Measurements from ENCODE around the gene PSMD2.

Gene PSMD2

DNA sequence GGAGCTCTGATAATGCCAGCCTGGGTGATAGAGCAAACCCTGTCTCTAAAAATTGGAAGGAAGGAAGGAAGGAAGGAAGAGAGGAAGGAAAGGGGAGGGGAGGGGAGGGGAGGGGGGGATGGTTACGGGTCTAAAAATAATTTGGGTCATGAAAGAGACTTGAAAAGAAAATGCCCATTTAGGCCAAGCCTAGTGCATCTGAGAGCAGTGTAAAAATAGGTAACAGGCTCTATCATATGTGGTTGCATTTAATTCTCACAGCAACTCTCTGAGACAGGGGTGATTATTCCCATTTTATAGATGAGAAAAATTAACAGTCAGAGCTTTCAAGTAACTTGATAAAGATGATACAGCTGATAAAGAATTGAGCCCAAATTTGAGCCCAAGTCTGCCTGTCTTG, 26.8 kb upstream of the PSMD2 start:
- H3K4me3 ChIP-seq (ENCODE audit: low read length) = no peak overlapping the region
- no peak for DNase-seq (ENCODE audit: low read depth)
- TF ChIP-seq, protein P1, sequence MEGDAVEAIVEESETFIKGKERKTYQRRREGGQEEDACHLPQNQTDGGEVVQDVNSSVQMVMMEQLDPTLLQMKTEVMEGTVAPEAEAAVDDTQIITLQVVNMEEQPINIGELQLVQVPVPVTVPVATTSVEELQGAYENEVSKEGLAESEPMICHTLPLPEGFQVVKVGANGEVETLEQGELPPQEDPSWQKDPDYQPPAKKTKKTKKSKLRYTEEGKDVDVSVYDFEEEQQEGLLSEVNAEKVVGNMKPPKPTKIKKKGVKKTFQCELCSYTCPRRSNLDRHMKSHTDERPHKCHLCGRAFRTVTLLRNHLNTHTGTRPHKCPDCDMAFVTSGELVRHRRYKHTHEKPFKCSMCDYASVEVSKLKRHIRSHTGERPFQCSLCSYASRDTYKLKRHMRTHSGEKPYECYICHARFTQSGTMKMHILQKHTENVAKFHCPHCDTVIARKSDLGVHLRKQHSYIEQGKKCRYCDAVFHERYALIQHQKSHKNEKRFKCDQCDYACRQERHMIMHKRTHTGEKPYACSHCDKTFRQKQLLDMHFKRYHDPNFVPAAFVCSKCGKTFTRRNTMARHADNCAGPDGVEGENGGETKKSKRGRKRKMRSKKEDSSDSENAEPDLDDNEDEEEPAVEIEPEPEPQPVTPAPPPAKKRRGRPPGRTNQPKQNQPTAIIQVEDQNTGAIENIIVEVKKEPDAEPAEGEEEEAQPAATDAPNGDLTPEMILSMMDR (conservative IDR thresholded peaks at IDR 0.05; ENCODE audit: low read length) = no peak

DNA sequence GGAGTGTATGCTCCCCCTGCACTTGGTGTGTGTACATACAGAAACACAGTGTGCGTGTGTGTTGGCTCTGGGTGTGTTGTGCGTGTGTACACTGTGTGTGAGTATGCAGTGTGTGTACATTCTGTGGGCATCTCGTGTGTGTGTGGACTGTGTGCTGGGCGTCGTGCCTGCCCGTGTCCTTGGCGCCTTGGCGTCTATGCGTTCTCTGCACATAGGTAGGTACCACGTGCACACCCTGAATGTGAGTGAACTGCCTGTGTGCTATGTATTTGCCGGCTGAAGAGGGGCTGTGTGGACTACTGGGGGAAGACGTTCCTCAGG, 23.7 kb upstream of the PSMD2 start:
- TF ChIP-seq, protein P1 (conservative IDR thresholded peaks at IDR 0.05; ENCODE audit: low read length) = no peak
- no peak for DNase-seq (ENCODE audit: low read depth)
- H3K4me3 ChIP-seq (ENCODE audit: low read length) = no peak overlapping the region

DNA sequence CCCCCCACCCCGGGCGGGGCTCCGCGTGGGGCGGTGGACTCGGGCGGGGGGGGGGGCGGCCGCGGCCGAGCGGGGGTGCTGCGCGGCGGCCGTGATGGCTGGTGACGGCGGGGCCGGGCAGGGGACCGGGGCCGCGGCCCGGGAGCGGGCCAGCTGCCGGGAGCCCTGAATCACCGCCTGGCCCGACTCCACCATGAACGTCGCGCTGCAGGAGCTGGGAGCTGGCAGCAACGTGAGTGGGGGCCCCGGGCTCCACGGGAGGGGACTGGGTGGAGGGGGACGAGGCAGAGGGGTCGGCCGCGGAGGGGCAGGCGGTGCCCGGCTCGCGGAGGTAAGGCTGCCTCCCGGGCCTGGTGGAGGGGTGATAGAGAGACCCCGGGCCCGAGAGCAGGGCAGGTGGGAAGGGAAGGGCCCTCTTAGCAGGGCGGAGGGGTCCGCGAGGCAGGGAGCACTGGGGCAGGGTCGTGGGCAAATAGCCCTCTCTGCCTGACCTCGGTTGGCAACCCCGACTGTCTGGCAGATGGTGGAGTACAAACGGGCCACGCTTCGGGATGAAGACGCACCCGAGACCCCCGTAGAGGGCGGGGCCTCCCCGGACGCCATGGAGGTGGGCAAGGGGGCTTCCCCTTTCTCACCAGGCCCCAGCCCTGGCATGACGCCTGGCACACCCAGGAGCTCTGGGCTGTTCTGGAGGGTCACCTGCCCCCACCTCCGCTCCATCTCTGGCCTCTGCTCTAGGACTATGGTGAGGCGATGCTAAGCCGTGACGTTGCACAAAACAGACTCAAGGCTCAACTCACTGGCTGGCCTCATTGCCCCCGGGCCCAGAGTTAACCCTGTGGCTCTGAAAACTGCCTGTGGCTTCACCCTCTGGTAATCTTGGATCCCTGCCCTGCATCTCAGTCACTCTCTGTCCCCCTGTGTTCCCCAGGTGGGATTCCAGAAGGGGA, 22.8 kb upstream of the PSMD2 start, which contains the start of gene ECE2:
TSS of gene ECE2 (plus strand) at position 62 of the 950 bp plus-strand sequence. CDS start at position 194, 132 bp downstream.
- DNase-seq (ENCODE audit: low read depth) = no peak
- H3K4me3 ChIP-seq (ENCODE audit: low read length) = no peak within 1 kb of the TSS
- TF ChIP-seq, protein P1 (conservative IDR thresholded peaks at IDR 0.05; ENCODE audit: low read length) = no peak

DNA sequence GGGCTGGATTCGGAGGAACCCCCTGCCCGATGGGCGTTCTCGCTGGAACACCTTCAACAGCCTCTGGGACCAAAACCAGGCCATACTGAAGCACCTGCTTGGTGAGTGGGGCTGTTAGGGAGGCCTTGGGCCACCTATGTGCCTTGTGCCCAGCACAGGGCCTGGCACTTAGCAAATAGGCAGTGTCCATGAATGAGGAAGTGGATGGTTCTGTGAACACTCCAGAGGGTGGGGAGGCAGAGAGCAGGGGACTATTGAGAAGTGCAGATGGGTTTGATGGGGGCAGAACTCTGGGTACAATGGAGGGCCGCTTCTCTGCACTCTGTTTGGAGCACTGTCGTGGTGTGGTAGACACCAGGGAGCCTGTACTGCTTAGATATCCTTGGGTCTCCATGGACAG, 21.7 kb upstream of the PSMD2 start:
- no peak for DNase-seq (ENCODE audit: low read depth)
- TF ChIP-seq, protein P1 (conservative IDR thresholded peaks at IDR 0.05; ENCODE audit: low read length) = no peak
- H3K4me3 ChIP-seq (ENCODE audit: low read length) = no peak overlapping the region

DNA sequence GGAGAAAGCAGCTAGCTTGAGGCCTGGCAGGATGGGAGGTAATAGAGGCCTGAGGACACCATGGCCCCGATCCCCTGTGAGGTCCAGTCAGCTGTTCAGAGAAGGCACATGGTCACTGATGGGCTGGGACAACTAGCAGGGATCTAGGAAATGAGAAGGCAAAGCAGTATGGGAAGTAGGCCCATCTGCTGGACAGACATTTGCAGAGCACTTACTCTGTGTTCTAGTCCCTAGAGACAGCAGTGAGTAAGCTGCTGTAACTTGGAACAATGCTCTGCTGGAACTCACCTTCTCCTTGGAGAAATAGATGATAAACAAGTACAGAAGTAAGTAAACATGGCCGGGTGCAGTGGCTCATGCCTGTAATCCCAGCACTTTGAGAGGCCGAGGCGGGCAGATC, 16.1 kb upstream of the PSMD2 start:
- TF ChIP-seq, protein P1 (conservative IDR thresholded peaks at IDR 0.05; ENCODE audit: low read length) = no peak
- no peak overlapping the region for H3K4me3 ChIP-seq (ENCODE audit: low read length)
- no peak for DNase-seq (ENCODE audit: low read depth)

DNA sequence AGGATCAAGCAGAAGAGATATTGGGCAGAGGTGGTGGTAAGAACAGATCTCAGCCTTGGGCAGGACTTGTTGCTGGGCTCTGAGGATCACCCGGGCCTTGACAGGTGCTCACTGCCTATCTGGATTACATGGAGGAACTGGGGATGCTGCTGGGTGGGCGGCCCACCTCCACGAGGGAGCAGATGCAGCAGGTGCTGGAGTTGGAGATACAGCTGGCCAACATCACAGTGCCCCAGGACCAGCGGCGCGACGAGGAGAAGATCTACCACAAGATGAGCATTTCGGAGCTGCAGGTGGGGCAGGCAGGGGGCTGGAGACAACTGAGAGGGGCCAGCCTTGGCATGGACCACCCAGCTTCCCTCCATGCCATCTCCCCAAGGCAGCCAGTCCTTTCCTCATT, 15.4 kb upstream of the PSMD2 start:
- TF ChIP-seq, protein P1 (conservative IDR thresholded peaks at IDR 0.05; ENCODE audit: low read length) = no peak
- DNase-seq (ENCODE audit: low read depth) = no peak
- H3K4me3 ChIP-seq (ENCODE audit: low read length) = no peak overlapping the region

DNA sequence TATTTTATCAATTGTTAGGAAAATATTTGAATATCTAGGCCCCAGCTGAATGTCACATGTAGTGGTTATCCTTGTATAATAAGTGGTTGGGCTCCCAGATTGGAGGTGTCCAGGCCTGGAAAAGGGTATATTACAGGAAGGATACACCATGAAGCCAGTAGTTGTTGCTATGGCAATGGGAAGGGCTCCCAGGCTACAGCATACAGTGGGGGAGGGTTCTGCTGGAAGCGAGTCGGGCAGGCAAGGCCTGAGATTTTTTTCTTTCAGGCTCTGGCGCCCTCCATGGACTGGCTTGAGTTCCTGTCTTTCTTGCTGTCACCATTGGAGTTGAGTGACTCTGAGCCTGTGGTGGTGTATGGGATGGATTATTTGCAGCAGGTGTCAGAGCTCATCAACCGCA, 14.3 kb upstream of the PSMD2 start:
- TF ChIP-seq, protein P1 (conservative IDR thresholded peaks at IDR 0.05; ENCODE audit: low read length) = peak; percentile 42
- DNase-seq (ENCODE audit: low read depth) = peak; percentile 66
- no peak overlapping the region for H3K4me3 ChIP-seq (ENCODE audit: low read length)

Measured in AG10803 (cell line).